ENCODE results near the gene RNF207.

RNF207 gene

DNA sequence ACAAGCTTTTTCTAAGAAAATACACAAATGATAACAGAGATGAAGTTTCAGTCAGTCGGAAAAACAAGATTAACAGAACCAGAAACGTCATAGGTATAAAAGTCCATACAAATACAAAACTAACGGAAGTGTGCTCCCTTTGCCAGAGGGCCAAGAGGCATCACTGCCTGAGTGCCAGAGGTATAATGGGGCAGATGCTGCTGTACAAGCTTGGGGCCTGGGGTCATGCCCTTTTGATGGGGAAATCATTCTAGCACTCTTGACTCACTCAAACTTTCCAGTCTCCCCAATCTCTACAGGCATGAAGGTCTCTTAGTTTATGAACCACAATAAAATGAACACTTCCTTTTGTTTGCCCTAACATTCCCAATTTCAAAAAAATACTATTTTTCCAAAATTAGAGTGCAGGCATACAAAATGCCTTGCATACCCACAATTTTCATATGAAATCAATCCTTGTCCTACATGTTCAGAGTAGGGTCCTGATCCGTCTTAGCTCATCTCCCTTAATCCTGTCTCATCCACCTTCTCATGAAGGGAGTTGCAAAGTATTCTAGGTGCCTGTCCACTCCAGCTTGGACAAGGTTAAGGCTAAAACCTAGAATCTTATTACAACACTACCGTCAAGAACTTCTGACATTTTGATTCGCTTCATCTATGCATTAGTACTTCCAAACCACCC is 8.0 kb upstream of the RNF207 start:
- no peak for DNase-seq
- in situ Hi-C loops (cut with HindIII; ENCODE audit: low pct_ligation_motif_present, low pct_unique_long_range_greater_than_20kb, low sequenced_read_pairs) = no loop called here

DNA sequence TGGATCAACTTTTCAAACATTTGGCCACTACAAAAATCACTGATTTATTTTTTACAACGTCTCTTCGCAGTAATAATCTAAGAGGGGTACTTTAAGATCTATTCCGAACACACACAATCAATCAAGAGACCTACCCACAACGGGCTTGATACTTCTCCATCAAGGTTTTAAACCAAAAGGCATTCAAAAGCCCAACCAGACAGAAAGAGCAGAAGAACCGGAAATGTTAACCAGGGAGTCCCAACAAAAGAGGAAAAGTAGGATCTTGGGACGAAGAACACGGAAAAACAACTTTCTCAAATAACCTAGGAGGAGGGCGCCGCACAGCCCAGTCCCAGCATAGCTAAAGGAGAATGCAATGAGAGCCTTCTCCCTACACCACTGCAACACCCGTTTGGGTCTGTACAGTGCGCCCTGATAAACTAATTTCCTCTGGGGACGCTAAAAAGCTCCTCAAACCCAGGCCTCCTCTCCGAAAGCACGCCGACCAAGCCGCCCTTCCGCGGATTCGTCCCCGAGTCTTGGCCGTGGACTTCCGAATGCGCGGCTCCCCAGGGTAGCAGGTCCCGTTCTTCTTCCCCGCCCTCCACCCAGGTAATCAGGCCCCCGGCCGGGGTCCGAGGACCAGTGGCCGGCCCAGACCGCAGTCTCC is 7.1 kb upstream of the RNF207 start:
- in situ Hi-C loops (cut with HindIII; ENCODE audit: low pct_ligation_motif_present, low pct_unique_long_range_greater_than_20kb, low sequenced_read_pairs) = no loop called here
- DNase-seq = no peak

DNA sequence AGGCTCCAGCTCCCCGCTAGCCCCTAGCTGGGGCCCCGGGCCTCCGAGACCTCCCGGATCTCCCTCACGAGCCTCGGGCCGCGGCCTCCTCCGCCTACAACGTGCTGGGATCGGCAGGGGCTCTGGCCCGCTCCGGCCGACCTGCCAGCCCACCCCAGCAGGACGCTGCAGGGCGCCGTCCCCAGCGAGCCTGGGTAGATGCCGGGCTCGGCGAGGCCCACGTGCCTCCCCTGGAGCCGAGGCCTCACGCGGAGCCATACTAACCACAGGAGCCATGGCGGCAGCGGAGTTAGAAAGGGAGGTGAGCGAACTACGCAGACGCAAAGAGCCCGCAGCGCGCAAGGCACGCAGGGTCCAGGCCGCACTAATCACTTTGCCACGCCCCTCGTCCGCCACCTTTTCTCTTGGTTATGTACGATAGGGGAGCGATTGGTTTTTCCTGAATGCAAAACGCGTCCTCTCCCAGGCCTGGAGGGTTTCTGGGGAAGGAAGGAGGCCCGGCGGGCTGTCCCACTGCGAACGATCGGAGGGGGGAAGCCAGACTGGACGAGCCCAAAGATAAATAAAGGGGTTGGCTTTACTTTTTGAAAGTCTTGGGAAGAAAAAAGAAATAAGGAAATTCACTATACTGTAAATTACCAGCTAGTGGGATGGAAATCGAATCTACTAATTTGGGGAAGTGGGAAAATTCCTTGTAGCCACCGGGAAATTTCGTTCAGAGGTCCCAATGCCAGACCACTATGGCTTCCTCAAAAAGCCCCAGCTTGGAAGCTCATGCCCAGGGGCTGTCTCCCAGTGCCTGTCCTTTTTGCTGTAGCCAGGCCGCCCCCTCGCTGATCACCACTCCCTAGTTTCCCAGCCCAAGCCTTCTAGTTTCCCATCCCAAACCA is 6.4 kb upstream of the RNF207 start, which contains the start of gene RPL22:
TSS of gene RPL22 (minus strand) at position 298 of the 890 bp plus-strand sequence. CDS start at position 276, 22 bp downstream.
- in situ Hi-C loops (cut with HindIII; ENCODE audit: low pct_ligation_motif_present, low pct_unique_long_range_greater_than_20kb, low sequenced_read_pairs) = no loop called here

DNA sequence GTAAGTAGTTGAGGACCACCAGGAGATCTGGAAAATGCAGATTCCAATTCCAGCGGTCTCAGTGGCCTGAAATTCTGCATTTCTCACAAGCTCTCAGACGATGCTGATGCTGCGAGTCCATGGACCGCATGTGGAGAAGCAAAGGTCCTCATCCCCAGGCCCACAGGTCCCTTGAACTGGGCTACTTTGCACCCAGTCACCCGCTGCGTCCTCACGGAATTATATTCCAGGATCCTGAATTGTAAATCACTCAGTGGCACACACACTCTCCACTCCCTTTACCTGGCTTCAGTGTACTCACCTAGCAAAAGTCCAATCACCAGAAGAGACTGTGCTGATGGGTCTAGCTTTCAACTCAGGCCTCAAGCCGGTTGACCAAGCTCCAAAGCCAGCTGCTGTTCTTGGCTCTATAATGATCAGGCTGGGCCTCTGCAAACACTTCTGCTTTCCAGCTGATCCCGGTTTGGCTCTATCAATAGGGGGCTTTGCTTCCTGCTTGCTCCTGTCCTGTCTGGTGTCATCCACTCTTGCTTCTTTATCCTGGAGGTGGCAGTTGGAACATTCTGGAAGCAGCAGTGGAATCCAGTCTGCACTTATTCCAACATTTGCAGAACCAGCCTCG is 5.6 kb upstream of the RNF207 start:
- DNase-seq = no peak
- in situ Hi-C loops (cut with HindIII; ENCODE audit: low pct_ligation_motif_present, low pct_unique_long_range_greater_than_20kb, low sequenced_read_pairs) = no loop called here

More for the DNA sequence above, 6.4 kb upstream of the RNF207 start, which contains the start of gene RPL22:
- peak; percentile 98 for DNase-seq

DNA sequence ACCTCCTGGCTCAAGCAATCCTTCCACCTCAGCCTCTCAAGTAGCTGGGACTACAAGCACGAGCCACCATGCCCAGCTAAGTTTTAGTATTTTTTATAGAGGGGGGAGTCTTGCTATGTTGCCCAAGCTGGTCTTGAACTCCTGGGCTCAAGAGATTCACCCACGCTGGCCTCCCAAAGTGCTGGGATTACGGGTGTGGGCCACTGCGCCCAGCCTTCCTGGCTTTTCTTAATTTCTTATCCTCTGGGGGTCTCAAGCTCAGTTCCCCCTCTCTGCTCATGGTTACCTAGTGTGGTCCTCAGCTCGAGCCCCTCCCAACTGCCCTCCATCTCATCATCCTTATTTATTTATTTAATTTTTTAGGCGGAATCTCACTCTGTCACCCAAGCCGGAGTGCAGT is 3.7 kb upstream of the RNF207 start:
- in situ Hi-C loops (cut with HindIII; ENCODE audit: low pct_ligation_motif_present, low pct_unique_long_range_greater_than_20kb, low sequenced_read_pairs) = no loop called here
- DNase-seq = no peak

DNA sequence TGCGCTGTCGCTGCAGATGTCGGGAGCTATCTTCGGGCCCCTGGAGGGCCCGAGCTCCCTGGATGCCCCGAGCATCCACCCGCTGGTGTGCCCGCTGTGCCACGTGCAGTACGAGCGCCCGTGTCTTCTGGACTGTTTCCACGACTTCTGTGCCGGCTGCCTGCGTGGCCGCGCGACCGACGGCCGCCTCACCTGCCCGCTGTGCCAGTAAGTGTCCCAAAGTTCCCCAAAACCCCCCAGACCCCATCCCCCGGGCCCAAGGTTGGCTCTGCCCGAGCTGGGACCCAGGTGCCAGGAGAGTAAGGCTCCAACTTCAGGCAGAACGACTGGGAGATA is 569 bp downstream of the RNF207 start:
- in situ Hi-C loops (cut with HindIII; ENCODE audit: low pct_ligation_motif_present, low pct_unique_long_range_greater_than_20kb, low sequenced_read_pairs) = no loop called here
- DNase-seq = no peak

DNA sequence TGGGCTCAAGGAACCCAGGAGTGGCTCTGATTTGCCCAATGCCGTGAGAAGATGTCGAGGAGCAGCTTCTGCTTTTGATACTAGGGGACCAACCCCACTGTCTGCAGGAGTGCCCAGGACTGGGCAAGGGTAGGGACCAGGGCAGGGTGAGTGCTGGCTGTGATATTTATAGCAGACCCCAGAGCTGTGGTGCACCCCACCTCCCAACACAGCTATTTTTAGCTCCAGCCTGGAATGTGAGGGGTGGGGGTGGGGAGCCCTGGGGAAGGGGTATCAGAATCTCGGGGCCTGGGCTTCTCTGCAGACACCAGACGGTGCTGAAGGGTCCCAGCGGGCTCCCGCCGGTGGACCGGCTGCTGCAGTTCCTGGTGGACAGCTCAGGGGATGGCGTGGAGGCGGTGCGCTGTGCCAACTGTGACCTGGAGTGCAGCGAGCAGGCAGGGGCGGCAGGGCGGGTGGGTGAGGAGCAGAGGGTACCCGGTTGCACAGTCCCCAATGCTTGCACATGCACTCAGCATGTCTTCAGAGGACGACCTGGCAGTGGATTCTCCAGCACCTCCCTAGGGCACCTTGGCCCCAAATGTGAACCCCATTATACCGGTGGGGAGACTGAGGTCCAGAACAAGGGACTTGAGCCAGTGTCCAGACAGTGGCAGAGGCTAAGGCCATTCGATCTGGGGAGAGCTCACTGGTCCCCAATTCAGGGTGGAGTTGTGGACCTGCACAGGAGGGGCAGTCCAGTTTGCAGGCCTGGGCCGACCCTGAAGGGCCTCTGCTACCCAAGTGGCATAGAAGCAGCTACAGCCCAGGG is 1.4 kb downstream of the RNF207 start:
- DNase-seq = no peak
- in situ Hi-C loops (cut with HindIII; ENCODE audit: low pct_ligation_motif_present, low pct_unique_long_range_greater_than_20kb, low sequenced_read_pairs) = no loop called here

DNA sequence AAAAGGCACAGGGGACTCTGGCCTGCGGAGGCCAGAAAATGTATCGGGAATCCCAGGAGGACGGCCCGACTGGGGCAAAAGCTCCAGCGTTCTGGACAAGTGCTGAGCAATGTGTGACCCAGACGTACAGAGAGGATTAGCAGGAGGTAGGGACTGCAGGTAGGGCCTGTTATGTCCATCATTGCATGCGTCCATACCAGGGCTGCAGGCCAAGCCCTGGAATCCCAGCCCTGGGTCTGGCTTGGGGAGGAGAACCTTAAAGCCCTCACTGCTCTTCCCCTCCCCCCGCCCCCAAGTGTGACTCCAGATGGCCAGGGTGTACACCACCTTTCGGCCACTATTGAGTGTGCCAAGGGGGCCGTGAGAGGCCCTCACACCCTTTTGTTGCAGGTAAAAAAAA is 2.0 kb downstream of the RNF207 start:
- no peak for DNase-seq

DNA sequence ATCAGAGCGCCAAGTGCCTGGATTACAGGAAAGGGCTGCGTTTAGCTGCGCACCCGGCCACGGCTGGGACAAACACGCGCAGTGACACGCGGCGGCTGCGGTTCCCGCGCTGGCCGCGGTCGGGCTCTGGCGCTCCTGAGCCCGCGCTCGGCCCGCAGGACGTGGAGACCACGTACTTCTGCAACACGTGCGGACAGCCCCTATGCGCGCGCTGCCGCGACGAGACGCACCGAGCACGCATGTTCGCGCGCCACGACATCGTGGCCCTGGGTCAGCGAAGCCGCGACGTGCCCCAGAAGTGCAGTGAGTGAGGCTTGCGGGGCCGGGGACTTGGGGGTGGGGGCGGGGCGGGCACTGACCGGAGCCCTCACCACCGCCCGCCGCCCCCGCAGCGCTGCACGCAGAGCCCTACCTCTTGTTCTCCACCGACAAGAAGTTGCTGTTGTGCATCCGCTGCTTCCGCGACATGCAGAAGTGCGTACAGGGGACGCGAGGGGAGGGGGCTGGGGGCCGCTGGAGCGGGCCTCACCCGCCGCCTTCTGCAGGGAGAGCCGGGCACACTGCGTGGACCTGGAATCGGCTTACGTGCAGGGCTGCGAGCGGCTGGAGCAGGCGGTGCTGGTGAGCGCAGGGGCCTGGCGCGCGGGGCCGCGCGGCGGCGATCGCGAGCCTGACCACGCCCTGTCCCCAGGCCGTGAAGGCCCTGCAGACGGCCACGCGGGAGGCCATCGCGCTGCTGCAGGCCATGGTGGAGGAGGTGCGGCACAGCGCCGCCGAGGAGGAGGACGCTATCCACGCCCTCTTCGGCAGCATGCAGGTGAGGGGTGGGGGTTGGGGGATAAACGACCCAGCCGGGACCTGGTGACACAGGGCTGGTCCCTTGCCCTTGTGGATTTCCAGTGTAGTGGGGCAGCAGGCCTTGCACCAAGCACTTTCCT is 3.1 kb downstream of the RNF207 start:
- in situ Hi-C loops (cut with HindIII; ENCODE audit: low pct_ligation_motif_present, low pct_unique_long_range_greater_than_20kb, low sequenced_read_pairs) = no loop called here
- no peak for DNase-seq

More for the DNA sequence above, 2.0 kb downstream of the RNF207 start:
- in situ Hi-C loops (cut with HindIII; ENCODE audit: low pct_ligation_motif_present, low pct_unique_long_range_greater_than_20kb, low sequenced_read_pairs) = no loop called here

DNA sequence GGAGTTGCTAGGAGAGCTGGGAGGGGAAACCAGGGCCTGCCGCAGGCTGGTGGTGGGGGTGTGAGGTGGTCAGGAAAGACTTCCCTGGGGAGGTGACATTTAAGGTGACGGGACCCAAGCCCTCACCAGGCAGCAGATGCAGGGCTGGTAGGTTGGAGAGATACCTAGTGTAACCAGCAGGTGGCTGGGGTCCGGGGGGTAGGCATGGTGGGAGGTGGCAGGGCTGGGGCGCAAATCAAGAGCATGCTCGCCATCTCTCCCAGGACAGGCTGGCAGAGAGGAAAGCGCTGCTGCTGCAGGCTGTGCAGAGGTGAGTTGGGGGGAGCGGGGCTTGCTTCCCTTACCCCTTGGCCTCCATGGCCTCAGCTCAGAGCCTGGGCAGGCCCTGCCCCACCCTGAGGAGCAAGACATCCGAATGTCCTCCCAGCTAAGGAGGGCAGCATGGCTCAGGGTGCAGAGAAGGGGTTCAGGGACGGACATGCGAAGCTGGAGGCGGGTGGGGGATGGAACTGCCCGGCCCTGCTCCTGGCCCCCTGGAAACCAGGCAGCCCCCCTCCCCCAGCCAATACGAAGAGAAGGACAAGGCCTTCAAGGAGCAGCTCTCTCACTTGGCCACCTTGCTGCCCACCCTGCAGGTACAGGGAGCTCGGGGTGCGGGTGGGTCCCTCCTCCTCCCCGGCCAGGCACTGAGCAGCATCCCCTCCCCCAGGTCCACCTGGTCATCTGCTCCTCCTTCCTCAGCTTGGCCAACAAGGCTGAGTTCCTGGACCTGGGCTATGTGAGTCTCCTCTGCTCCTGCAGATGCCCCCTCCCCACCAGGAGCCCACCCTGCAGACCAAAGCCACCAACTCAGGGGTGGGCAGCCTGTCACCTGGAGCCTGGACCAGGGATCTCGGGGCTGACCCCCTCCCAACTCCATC is 4.0 kb downstream of the RNF207 start:
- in situ Hi-C loops (cut with HindIII; ENCODE audit: low pct_ligation_motif_present, low pct_unique_long_range_greater_than_20kb, low sequenced_read_pairs) = no loop called here
- no peak for DNase-seq

DNA sequence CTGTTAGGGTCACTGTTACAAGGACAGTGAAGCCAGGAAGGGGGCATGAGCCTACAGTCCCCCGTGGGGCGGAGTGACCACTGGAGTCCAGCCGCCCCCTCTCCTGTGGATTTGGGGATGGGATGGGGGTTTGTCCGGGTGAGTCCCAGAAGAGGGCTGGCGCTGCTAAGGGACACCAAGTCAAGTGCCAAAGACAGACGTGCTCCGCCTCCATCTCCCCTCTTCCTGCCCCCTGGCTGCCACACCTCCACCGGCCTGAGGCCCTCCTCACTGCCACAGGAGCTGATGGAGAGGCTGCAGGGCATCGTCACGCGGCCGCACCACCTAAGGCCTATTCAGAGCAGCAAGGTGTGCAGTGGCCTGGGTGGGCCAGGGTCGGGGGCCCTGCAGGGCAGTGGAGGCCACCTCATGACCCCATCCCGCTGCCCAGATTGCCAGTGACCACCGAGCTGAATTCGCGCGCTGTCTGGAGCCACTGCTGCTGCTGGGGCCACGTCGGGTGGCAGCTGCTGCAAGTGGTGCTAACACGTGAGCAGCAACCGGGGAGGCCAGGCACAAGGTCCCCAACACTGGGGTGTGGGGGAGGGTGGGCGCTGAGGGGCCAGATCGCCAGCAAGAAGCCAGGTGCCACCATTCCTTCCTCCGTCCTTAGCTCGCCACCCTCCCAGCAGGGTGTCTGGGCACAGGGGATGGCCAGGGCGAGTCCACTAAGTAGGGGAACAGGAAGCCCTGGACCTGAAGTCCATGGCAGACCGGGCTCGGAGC is 4.9 kb downstream of the RNF207 start:
- DNase-seq = no peak
- in situ Hi-C loops (cut with HindIII; ENCODE audit: low pct_ligation_motif_present, low pct_unique_long_range_greater_than_20kb, low sequenced_read_pairs) = no loop called here

DNA sequence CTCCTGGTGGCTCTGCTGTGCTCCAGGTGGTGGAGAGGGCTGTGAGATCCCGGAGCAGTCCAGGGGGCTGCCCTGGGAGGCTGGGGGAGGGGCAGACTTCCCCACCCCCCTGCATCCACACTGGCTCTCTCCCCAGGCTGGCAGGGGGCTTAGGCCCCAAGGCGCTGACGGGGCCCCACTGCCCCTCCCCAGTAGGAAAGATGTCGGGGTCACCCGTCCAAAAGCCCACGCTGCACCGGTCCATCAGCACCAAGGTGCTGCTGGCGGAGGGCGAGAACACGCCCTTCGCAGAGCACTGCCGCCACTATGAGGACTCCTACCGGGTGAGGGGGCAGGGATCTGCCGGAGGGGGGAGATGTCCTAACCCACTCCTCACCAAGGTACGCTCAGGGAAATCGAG is 5.8 kb downstream of the RNF207 start:
- in situ Hi-C loops (cut with HindIII; ENCODE audit: low pct_ligation_motif_present, low pct_unique_long_range_greater_than_20kb, low sequenced_read_pairs) = no loop called here

DNA sequence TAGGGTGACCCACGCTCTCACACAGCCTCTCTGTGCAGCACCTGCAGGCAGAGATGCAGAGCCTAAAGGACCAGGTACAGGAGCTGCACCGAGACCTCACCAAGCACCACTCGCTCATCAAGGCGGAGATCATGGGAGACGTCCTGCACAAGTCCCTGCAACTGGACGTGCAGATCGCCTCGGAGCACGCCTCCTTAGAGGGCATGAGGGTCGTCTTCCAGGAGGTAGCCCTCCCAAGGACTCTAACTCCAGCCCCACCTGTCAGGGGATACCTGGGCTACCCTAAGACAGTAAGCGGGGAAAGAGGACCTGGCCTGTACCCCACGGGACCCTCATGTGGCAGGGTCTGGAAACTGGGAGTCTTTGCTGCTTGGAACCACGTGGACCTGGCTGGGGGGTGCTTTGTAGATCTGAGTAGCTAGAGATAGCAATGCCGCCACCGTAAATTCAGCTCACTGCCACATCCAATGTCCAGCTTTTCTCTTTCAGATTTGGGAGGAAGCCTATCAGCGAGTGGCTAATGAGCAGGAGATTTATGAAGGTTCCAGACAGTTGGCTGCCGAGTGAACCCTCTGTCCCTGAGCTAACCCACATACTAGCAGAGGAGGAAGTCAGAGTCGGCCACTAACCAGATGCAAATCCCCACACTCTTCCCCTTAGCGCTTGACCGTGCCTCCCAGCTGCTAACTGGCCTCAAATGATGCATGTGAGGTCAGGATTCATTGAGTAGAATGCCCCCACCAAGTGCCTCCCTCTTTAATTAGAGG is 6.5 kb downstream of the RNF207 start:
- DNase-seq = no peak
- in situ Hi-C loops (cut with HindIII; ENCODE audit: low pct_ligation_motif_present, low pct_unique_long_range_greater_than_20kb, low sequenced_read_pairs) = no loop called here

More for the DNA sequence above, 5.8 kb downstream of the RNF207 start:
- no peak for DNase-seq

DNA sequence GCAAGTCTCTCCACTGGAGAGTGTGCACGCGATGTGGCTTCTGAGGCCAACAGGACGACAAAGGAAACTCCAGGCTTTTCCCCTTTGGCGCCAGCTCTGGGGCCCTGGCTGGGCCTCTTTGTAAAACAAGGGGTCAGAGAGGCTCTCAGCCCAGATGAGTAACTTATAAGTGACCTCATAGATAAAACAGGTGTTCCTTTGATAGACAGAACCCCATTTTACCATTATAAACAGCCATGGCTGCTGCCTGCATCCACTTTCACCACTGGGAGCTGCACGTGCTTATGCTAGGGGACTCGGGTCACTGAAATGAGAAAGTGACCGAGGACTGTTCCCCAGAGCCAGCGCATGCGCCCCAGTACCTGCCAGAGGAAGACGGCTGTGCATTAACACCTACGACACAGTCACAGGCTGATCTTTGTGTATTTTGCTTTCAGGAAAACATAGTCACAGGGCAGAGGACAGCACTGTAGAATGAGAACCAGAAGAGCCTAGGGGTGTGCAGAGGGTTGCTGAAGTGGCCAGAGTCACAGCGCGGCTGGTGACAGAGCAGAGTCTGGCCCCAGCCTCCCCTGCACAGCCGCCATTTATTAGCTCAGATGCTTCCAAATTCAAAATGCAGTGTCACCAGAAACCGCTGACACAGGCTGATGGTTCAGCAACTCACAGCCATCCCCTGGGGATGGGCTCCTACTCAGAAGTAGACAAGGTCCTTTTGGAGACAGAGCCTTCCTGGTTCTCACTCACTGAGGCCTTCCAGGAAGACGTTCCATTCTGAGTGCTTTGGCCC is 12.7 kb downstream of the RNF207 start:
- no peak for DNase-seq

More for the DNA sequence above, 12.7 kb downstream of the RNF207 start:
- in situ Hi-C loops (cut with HindIII; ENCODE audit: low pct_ligation_motif_present, low pct_unique_long_range_greater_than_20kb, low sequenced_read_pairs) = no loop called here

All from ACHN (cell line).